ENCODE results near the gene RIOK2.

GRCh38 chr5:97225222-97225621 is 42.2 kb upstream of the RIOK2 start:
- TF ChIP-seq CTCF (conservative IDR thresholded peaks at IDR 0.05; ENCODE audit: low read depth, low read length) (no peak), EZH2 (IDR thresholded peaks at IDR 0.05; ENCODE audit: borderline replicate concordance, low read depth, low read length, poor library complexity, severe bottlenecking) (no peak)
